SK-N-SH (cell line): Measurements from ENCODE around the gene NPAT. TPM values are rescaled to one million over a fixed set of nuclear protein-coding genes. Genes with fewer than 3 reads are reported as not detected.

Experiments used
- CTCF ChIA-PET: fragments of 300-600, 350-600 bp; formaldehyde crosslinking; extraction: SDS; loops from one replicate; lab custom pipeline; 2021; lab: Yijun Ruan, JAX
- POLR2A ChIA-PET: fragments of 350-600 bp; sonication (Branson Sonifier 250); formaldehyde crosslinking; extraction: SDS; loops from one replicate; lab custom pipeline; 2020; ENCODE audit warnings: antibody characterized with exemption, inconsistent platforms; lab: Yijun Ruan, JAX
- DNase-seq: peaks from one replicate; pipeline ENCODE4 v3.0.0; 2012
- H2AFZ ChIP-seq: fragments of 200-600 bp; sonication (generic); 2 replicates; pipeline ENCODE4 v1.8.1; 2016; ENCODE audit warnings: antibody characterized with exemption, mild to moderate bottlenecking, low read depth
- H3F3A ChIP-seq: fragments of 200-600 bp; sonication (generic); replicated peaks from 2 replicates; pipeline ENCODE3; 2016; ENCODE audit warnings: antibody characterized with exemption, mild to moderate bottlenecking; ENCODE audit not compliant: insufficient read depth
- H3K27ac ChIP-seq, 2 experiments: fragments of 200-500 bp in 1 of 2; fragments of 200-600 bp in 1 of 2; sonication (Bioruptor generic) in 1 of 2; sonication (generic), shearing (Covaris generic) in 1 of 2; 2 replicates each; pipeline versions ENCODE4 v1.5.1 to v1.6.1; 2014 to 2016; ENCODE audit warnings: low read depth in 2 of 2, inconsistent platforms in 1 of 2, low read length in 1 of 2, mild to moderate bottlenecking in 1 of 2, mixed read lengths in 1 of 2
- H3K27me3 ChIP-seq: fragments of 200-600 bp; sonication (generic), shearing (Covaris generic); 2 replicates; pipeline ENCODE4 v1.6.1; 2016; ENCODE audit warnings: mixed run types; ENCODE audit not compliant: insufficient read depth
- H3K36me3 ChIP-seq, 2 experiments: fragments of 200-500 bp in 1 of 2; fragments of 200-600 bp in 1 of 2; sonication (Bioruptor generic) in 1 of 2; sonication (generic) in 1 of 2; replicated peaks in 1 of 2; 2 replicates each; pipeline versions ENCODE3 to v1.5.1; 2014 to 2016; ENCODE audit warnings: low read length in 1 of 2, mild to moderate bottlenecking in 1 of 2; ENCODE audit not compliant: insufficient read depth in 2 of 2, control insufficient read depth in 1 of 2
- H3K4me1 ChIP-seq, 2 experiments: fragments of 200-500 bp in 1 of 2; fragments of 200-600 bp in 1 of 2; sonication (Bioruptor generic) in 1 of 2; sonication (generic), shearing (Covaris generic) in 1 of 2; 2 replicates each; pipeline versions ENCODE4 v1.5.1 to v1.6.1; 2014 to 2016; ENCODE audit warnings: low read depth in 1 of 2, low read length in 1 of 2, mixed run types in 1 of 2; ENCODE audit not compliant: insufficient read depth in 2 of 2, control insufficient read depth in 1 of 2
- H3K4me2 ChIP-seq: fragments of 200-600 bp; sonication (generic), shearing (Covaris generic); 2 replicates; pipeline ENCODE4 v1.6.1; 2017; ENCODE audit warnings: mixed run types
- H3K4me3 ChIP-seq, 2 experiments: fragments of 200-500 bp in 1 of 2; fragments of 200-600 bp in 1 of 2; sonication (Bioruptor generic) in 1 of 2; sonication (generic), shearing (Covaris generic) in 1 of 2; 2 replicates each; pipeline versions ENCODE4 v1.5.1 to v1.8.1; 2014 to 2016; ENCODE audit warnings: low read depth in 2 of 2, inconsistent platforms in 1 of 2, low read length in 1 of 2, mild to moderate bottlenecking in 1 of 2, mixed read lengths in 1 of 2, moderate library complexity in 1 of 2
- H3K79me2 ChIP-seq: fragments of 200-600 bp; sonication (generic); 2 replicates; pipeline ENCODE4 v1.8.1; 2017; ENCODE audit warnings: mild to moderate bottlenecking; ENCODE audit not compliant: insufficient read depth
- H3K9ac ChIP-seq: fragments of 200-600 bp; sonication (generic); 2 replicates; pipeline ENCODE4 v1.6.1; 2017; ENCODE audit warnings: mixed run types
- H3K9me2 ChIP-seq: fragments of 200-600 bp; sonication (generic); 2 replicates; pipeline ENCODE4 v1.6.1; 2017; ENCODE audit warnings: mixed run types
- H3K9me3 ChIP-seq: fragments of 200-600 bp; sonication (generic); 2 replicates; pipeline ENCODE4 v1.6.1; 2017; ENCODE audit warnings: mixed run types, mild to moderate bottlenecking, moderate library complexity
- H4K20me1 ChIP-seq: fragments of 200-600 bp; sonication (generic); 2 replicates; pipeline ENCODE4 v1.6.1; 2017; ENCODE audit warnings: mild to moderate bottlenecking, mixed run types; ENCODE audit not compliant: insufficient read depth
- ELF1 ChIP-seq: IDR thresholded peaks from 2 replicates; pipeline ENCODE4 v1.4.0; 2012
- EZH2phosphoT487 ChIP-seq: fragments of 200-600 bp; sonication (generic); IDR thresholded peaks from 2 replicates; pipeline ENCODE4 v1.6.1; 2017; ENCODE audit warnings: low read depth, mixed run types, mild to moderate bottlenecking, antibody characterized with exemption, moderate library complexity, borderline replicate concordance
- FOSL2 ChIP-seq: IDR thresholded peaks from 2 replicates; pipeline ENCODE4 v1.4.0; 2012; ENCODE audit warnings: low read depth, mild to moderate bottlenecking, moderate library complexity, borderline replicate concordance
- FOXJ3 ChIP-seq: sonication (generic); formaldehyde crosslinking; IDR thresholded peaks from 2 replicates; pipeline ENCODE4 v1.5.1; 2020; ENCODE audit warnings: mild to moderate bottlenecking, missing genetic modification reagents
- FOXM1 ChIP-seq: IDR thresholded peaks from 2 replicates; pipeline ENCODE4 v1.4.0; 2012; ENCODE audit warnings: low read depth, mild to moderate bottlenecking
- GABPA ChIP-seq: IDR thresholded peaks from 2 replicates; pipeline ENCODE4 v1.4.0; 2012; ENCODE audit warnings: low read depth, mild to moderate bottlenecking
- GATA2 ChIP-seq: sonication (generic); formaldehyde crosslinking; IDR thresholded peaks from 2 replicates; pipeline ENCODE4 v1.5.0; 2020; ENCODE audit warnings: mild to moderate bottlenecking, missing genetic modification reagents
- JUND ChIP-seq: IDR thresholded peaks from 2 replicates; pipeline ENCODE4 v1.4.0; 2012
- MXI1 ChIP-seq: IDR thresholded peaks from 2 replicates; pipeline ENCODE4 v1.6.1; 2012; ENCODE audit warnings: mild to moderate bottlenecking, low read depth, low read length, improper control_type of control experiment
- NRF1 ChIP-seq: IDR thresholded peaks from 2 replicates; pipeline ENCODE4 v1.6.1; 2012; ENCODE audit warnings: low read depth, mild to moderate bottlenecking, low read length
- RAD21 ChIP-seq: IDR thresholded peaks from 2 replicates; pipeline ENCODE4 v1.6.1; 2012; ENCODE audit warnings: mild to moderate bottlenecking, low read length
- RCOR1 ChIP-seq: fragments of 150-350 bp; IDR thresholded peaks from 2 replicates; pipeline ENCODE4 v1.6.1; 2017; ENCODE audit warnings: antibody characterized with exemption, low read length
- RFX5 ChIP-seq: IDR thresholded peaks from 2 replicates; pipeline ENCODE4 v1.6.1; 2012; ENCODE audit warnings: mild to moderate bottlenecking, improper control_type of control experiment, low read length
- SIN3A ChIP-seq: IDR thresholded peaks from 2 replicates; pipeline ENCODE4 v1.6.1; 2012; ENCODE audit warnings: low read depth, mild to moderate bottlenecking, low read length, moderate library complexity, borderline replicate concordance
- TCF12 ChIP-seq: IDR thresholded peaks from 2 replicates; pipeline ENCODE4 v1.4.0; 2012
- TEAD4 ChIP-seq: IDR thresholded peaks from 2 replicates; pipeline ENCODE4 v1.4.0; 2012; ENCODE audit warnings: mild to moderate bottlenecking, borderline replicate concordance; ENCODE audit not compliant: insufficient read depth
- WGBS: methylation state at CpG from one replicate; pipeline ENCODE4 v1.1.6; 2017; ENCODE audit warnings: low lambda C conversion rate; 5-methylcytosine and 5-hydroxymethylcytosine counted together
- polyA plus RNA-seq, 3 experiments: library from polyadenylated mRNA; depleted of rRNA; stranded (reverse); fragments of >200 nt; gene quantifications; 2 replicates each; pipeline ENCODE4 v1.2.3, GENCODE V29; 2012
- TF ChIP-seq, protein P1 (sequence below): fragments of 150-350 bp; IDR thresholded peaks from 2 replicates; pipeline ENCODE4 v1.6.1; 2016; ENCODE audit warnings: mild to moderate bottlenecking, low read depth, low read length
- TF ChIP-seq, protein P2 (sequence below): IDR thresholded peaks from 2 replicates; pipeline ENCODE4 v1.4.0; 2012; ENCODE audit warnings: low read depth, borderline replicate concordance
- TF ChIP-seq, protein P3 (sequence below): fragments of 200-600 bp; sonication (generic); IDR thresholded peaks from 2 replicates; pipeline ENCODE4 v1.6.1; 2017; ENCODE audit warnings: antibody characterized with exemption, mild to moderate bottlenecking, moderate library complexity
- TF ChIP-seq, protein P4 (sequence below): IDR thresholded peaks from 2 replicates; pipeline ENCODE4 v1.4.0; 2012; ENCODE audit warnings: low read depth

The NPAT gene
- polyA plus RNA-seq, 1 of the 3 experiments (the other 2 are of a cell fraction), result 2.1 TPM

DNA sequence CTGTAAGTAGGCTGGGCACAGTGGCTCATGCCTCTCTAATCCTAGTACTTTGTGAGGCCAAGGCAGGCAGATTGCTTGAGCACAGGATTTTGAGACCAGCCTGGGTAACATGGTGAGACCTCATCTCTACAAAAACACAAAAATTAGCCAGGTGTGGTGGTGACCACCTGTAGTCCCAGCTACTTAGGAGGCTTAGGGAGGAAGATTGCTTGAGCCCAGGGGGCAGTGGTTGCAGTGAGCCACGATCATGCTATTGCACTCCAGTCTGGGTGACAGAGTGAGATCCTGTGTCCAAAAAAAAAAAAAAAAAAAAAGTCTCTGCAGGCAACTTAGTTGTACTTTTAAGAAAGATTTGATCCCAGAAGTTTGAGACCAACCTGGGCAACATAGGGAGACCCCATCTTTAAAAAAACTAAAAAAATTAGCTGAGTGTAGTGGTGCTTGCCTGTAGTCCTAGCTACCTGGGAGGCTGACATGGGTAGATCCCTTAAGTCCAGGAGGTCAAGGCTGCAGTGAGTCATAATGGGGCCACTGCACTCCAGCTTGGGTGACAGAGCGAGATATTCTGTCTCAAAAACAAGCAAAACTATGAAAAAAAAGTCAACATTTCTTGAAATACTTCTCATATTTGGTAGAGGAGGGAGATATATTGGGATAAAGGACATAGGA lies 11.0 kb upstream of the NPAT start:
- Histone ChIP-seq H3K27me3 (no peaks in the 10 kb centered on the region), H4K20me1 (no peaks in the 10 kb centered on the region), H3F3A (peaks cover 2% of the 10 kb centered on the region), H3K36me3 (peaks cover 43 to 79% of the 10 kb centered on the region in 2 experiments), H3K4me1 (peaks cover 0 to 7% of the 10 kb centered on the region in 2 experiments; a peak in 1 of 4 replicates), H2AFZ (no peak overlapping the region), H3K4me3 (no peak overlapping the region), H3K9me2 (no peaks in the 10 kb centered on the region), H3K27ac (no peak overlapping the region), H3K9me3 (no peaks in the 10 kb centered on the region), H3K79me2 (peaks cover under 1% of the 10 kb centered on the region; the same call in 1 of the 2 replicates), H3K4me2 (no peak overlapping the region), H3K9ac (no peak overlapping the region)
- POLR2A ChIA-PET, result no interaction called here
- TF ChIP-seq ELF1 (no peak), TCF12 (no peak), RCOR1 (no peak), EZH2phosphoT487 (no peak), NRF1 (no peak), JUND (no peak), GABPA (no peak), FOXJ3 (CRISPR knock-in tag) (no peak), RAD21 (no peak), RFX5 (no peak), GATA2 (CRISPR knock-in tag) (no peak), MXI1 (no peak), FOXM1 (no peak), FOSL2 (no peak), SIN3A (no peak), TEAD4 (no peak)
- TF ChIP-seq, protein P1, sequence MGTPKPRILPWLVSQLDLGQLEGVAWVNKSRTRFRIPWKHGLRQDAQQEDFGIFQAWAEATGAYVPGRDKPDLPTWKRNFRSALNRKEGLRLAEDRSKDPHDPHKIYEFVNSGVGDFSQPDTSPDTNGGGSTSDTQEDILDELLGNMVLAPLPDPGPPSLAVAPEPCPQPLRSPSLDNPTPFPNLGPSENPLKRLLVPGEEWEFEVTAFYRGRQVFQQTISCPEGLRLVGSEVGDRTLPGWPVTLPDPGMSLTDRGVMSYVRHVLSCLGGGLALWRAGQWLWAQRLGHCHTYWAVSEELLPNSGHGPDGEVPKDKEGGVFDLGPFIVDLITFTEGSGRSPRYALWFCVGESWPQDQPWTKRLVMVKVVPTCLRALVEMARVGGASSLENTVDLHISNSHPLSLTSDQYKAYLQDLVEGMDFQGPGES, result no peak
- TF ChIP-seq, protein P2, sequence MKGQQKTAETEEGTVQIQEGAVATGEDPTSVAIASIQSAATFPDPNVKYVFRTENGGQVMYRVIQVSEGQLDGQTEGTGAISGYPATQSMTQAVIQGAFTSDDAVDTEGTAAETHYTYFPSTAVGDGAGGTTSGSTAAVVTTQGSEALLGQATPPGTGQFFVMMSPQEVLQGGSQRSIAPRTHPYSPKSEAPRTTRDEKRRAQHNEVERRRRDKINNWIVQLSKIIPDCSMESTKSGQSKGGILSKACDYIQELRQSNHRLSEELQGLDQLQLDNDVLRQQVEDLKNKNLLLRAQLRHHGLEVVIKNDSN, result no peak
- TF ChIP-seq, protein P3, sequence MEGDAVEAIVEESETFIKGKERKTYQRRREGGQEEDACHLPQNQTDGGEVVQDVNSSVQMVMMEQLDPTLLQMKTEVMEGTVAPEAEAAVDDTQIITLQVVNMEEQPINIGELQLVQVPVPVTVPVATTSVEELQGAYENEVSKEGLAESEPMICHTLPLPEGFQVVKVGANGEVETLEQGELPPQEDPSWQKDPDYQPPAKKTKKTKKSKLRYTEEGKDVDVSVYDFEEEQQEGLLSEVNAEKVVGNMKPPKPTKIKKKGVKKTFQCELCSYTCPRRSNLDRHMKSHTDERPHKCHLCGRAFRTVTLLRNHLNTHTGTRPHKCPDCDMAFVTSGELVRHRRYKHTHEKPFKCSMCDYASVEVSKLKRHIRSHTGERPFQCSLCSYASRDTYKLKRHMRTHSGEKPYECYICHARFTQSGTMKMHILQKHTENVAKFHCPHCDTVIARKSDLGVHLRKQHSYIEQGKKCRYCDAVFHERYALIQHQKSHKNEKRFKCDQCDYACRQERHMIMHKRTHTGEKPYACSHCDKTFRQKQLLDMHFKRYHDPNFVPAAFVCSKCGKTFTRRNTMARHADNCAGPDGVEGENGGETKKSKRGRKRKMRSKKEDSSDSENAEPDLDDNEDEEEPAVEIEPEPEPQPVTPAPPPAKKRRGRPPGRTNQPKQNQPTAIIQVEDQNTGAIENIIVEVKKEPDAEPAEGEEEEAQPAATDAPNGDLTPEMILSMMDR, result no peak
- TF ChIP-seq, protein P4, sequence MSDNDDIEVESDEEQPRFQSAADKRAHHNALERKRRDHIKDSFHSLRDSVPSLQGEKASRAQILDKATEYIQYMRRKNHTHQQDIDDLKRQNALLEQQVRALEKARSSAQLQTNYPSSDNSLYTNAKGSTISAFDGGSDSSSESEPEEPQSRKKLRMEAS, result no peak
- DNase-seq, result no peak
- WGBS, result 92% methylated on average over 2 of the region's 2 CpGs
- CTCF ChIA-PET, result no interaction called here
